IPS-18c (cell line): ENCODE results near the gene CDKN3.
"Not testable (repeated sequence)": the region's sequence is repeated elsewhere in the genome, so short reads cannot be mapped to it uniquely, and the experiment has no call there.

ENCODE experiments used
- H3K4me3 ChIP-seq: 2 replicates; pipeline ENCODE4 v1.7.0; 2013; ENCODE audit warnings: low read depth, mild to moderate bottlenecking, low read length, moderate library complexity; ENCODE audit not compliant: insufficient read depth
- H3K9me3 ChIP-seq: one replicate; pipeline ENCODE4 v1.6.1; 2013; ENCODE audit warnings: mild to moderate bottlenecking, low read length, moderate library complexity; ENCODE audit not compliant: control insufficient read depth, insufficient read depth

CDKN3 gene

DNA sequence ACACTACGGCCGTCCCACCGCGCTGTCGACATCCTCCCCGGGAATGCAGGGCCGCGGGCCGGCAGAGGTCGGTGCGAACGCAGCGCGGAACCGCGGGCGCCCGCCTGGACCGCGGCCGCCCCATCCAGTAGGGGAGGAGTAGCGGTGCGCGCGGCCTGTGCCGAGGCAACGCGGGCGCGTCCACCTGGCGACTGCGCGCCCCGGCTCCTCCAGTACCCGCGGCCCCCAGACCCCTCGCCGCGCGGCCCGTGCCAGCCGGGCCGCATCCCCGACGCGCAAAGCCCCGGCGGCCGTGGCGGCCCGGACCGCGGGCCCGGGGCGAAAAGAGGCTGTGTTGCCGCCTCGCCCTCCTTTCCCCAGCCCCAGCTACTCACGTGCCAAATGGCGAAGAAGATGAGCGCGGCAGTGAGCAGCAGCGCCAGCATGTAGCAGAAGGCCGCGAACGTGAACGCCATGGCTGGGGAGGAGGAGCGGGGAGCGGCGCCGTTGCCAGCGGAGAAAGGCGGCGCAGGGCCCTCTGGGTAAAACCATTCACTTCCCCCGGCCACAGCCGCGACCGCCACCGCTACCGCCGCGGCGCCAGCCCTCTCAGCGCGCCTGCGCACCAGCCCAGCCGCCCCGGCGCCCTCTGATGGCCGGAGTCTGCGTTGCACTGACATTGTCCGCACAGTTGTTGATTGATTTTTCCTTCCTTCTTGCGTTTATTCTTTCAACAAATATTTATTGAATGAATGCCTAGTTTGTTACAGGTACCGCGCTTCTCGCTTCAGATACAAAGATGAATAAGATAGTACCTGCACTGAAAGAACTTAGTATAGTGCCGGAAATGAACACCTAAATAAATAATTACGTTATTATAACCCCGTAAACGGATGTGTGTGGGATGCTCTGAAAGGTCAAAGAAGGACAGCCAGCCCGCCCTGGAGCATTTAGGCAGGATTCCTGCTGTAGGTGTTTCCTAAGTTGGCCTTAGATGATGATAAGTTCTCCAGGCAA is 44.4 kb downstream of the CDKN3 start, which contains the start of gene CNIH1:
CNIH1 (minus strand) TSS at position 502 of the 996 bp plus-strand sequence; CDS start at position 455, 47 bp downstream.
- H3K9me3 ChIP-seq, result no peaks in the 10 kb centered on the region
- H3K4me3 ChIP-seq, result peak within 1 kb of the TSS; percentile 84

DNA sequence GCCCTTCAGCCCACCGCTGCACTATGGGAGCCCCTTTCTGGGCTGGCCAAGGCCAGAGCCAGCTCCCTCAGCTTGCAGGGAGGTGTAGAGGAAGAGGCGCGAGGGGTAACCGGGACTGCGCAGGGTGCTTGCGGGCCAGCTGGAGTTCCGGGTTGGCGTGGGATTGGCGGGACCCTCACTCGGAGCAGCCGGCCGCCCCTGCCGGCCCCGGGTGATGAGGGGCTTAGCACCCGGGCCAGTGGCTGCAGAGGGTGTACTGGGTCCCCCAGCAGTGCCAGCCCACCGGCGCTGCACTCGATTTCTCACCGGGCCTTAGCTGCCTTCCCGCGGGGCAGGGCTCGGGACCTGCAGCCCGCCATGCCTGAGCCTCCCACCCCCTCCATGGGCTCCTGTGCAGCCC is 46.2 kb downstream of the CDKN3 start:
- H3K4me3 ChIP-seq, H3K9me3 ChIP-seq: not testable (repeated sequence)

DNA sequence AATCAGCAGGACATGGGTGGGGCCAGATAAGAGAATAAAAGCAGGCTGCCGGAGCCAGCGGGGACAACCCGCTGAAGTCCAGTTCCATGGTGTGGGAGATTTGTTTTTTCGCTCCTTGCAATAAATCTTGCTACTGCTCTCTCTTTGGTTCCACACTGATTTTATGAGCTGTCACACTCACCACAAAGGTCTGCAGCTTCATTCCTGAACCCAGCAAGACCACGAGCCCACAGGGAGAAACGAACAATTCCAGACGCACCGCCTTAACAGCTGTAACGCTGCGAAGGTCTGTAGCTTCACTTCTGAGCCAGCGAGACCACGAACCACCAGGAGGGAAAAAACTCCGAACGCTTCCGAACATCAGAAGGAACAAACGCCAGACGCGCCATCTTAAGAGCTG is 47.2 kb downstream of the CDKN3 start:
- no peak overlapping the region for H3K4me3 ChIP-seq

DNA sequence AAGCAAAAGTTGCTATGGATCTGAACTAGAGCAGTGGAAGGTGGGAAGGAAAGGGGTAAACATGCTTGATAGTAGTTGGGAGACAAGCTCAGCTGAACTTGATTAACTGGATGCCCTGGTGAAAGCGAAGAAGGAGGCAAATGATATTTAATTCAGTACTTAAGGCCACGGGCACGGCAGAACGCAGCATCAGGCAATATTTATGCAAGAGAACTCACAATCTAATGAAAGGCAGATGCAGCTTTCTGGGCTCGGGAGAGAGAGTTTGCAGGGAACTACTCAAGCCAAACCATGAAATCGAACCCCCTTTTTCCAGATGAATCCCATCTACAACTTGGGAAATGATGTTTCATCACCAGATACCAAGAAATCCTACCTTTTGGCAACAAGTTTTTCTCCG is 47.9 kb downstream of the CDKN3 start:
- Histone ChIP-seq H3K4me3 (no peak overlapping the region), H3K9me3 (no peaks in the 10 kb centered on the region)

More for the DNA sequence above, 47.2 kb downstream of the CDKN3 start:
- H3K9me3 ChIP-seq, result no peaks in the 10 kb centered on the region

DNA sequence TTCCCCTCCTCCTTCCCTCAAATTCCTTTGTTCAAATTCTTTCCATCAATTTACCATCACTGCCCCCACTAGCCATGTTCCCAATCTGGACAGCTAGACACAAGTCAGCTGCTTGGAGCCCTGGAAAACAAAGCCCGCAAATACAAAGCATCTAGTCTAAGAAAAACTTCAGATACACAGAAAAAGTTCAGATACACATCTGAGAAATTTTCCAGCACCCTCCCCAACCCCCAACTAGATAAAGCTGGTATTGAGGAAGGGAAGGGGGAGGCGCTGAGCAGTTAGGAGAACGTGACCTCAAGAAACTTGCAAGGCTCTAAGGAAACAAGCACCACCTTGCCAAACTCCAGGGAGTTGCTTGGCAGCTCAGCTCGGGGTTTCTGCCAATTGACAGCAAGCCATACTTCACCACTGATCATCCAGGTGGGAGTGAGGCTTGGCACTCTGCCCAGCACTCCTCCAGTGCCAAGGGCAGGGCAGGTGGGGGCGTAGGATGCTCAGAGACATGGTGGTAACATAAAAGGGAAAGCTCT is 49.4 kb downstream of the CDKN3 start:
- H3K4me3 ChIP-seq, result no peak overlapping the region
- H3K9me3 ChIP-seq, result no peaks in the 10 kb centered on the region

DNA sequence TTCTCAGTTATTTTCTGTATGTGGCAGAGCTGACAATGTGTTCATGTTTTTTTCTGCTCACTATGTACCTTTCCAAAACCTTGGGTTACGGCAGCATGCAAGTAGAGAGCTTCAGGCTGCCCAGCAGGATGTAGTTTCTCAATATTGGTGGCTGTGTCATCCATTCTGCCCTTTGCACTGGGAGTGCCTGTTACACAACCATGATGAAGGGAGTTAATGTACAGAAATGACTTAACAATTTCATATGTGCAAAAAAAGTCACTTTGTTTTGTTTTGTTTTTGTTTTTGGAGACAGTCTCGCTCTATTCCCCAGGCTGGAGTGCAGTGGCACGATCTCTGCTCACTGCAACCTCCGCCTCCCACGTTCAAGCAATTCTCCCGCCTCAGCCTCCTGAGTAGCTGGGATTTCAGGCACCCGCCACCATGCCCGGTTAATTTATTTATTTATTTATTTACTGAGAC is 50.5 kb downstream of the CDKN3 start:
- no peak overlapping the region for H3K4me3 ChIP-seq
- no peaks in the 10 kb centered on the region for H3K9me3 ChIP-seq

DNA sequence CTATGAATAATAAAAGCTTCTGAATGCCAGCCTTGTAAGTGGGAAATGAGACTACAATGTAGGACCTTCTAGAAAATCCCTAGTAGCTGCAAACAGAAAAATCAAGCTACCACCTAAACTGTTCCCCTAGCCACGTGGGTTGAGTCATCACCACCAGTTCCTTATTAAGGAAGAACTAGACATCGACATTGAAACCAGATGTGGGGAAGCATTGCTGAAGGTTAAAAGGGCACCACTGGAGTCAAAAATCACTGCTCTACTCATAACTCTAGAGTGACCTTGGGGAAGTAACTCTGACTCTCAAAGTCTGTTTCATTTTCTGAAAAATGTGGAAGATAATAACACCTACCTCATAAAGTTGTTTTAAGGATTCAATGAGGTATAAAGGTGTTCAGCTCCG is 53.7 kb downstream of the CDKN3 start:
- H3K9me3 ChIP-seq, result no peaks in the 10 kb centered on the region

DNA sequence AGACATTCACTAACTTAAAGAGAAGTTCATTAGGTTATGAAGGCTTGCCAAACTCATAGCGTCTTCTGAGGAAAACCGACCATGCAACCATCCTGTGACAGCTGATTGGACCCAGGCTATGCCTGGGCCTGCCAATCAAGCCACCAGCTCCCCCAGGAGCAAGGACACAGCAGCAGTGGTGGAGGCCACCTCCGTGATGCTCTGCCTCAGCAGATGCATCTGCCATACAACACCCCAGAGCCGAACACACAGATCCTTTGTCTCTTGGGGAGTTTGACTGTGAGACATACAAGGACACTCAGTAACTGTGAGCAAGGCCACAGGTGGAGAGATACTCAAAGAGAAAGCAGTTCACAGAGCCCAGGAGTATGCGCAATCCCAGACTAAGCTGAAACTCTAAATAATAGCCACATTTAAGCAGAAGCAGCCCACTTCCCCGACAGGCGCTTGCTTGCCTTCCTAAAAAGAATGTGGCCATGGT is 54.4 kb downstream of the CDKN3 start:
- H3K4me3 ChIP-seq, result no peak overlapping the region
- H3K9me3 ChIP-seq, result no peaks in the 10 kb centered on the region

More for the DNA sequence above, 53.7 kb downstream of the CDKN3 start:
- no peak overlapping the region for H3K4me3 ChIP-seq

GRCh38 chr14:54451961-54452360 is 55.2 kb downstream of the CDKN3 start:
- Histone ChIP-seq H3K9me3 (no peaks in the 10 kb centered on the region), H3K4me3 (no peak overlapping the region)

- H3K4me3 ChIP-seq, result no peak overlapping the region
- H3K9me3 ChIP-seq, result no peaks in the 10 kb centered on the region
Observed at GRCh38 chr14:54453252-54453651, 56.4 kb downstream of the CDKN3 start.

- not testable (repeated sequence) for H3K4me3 ChIP-seq, H3K9me3 ChIP-seq
Observed at GRCh38 chr14:54453990-54454389, 57.2 kb downstream of the CDKN3 start.

GRCh38 chr14:54455363-54455762 is 58.6 kb downstream of the CDKN3 start:
- no peak overlapping the region for H3K4me3 ChIP-seq
- peaks cover 5% of the 10 kb centered on the region for H3K9me3 ChIP-seq

DNA sequence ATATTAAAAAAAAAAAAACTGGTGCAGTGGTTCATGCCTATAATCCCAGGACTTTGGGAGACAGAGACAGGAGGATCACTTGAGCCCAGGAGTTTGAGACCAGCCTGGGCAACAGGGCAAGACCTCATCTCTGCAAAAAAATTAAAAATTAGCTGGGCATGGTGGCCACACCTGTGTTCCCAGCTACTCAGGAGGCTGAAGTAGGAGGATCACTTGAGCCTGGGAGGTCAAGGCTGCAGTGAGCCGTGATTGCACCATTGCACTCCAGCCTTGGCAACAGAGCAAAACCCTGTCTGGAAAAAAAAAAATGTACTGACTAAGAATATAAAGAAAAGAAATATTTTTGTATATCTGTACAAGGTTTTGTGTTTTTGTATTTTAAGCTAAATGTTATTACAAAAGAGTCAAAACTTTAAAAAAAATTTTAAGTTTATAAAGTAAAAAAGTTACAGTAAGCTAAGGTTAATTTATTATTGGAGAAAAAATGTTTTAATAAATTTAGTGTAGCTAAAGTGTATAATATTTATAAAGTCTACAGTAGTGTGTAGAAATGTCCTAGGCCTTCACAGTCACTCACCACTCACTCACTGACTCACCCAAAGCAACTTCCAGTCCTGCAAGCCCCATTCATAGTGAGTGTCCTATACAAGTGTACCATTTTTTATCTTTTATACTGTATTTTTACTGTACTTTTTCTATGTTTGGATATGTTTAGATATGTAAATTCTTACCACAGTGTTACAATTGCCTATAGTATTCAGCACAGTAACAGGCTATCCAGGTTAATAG is 60.2 kb downstream of the CDKN3 start:
- H3K9me3 ChIP-seq, H3K4me3 ChIP-seq: not testable (repeated sequence)

DNA sequence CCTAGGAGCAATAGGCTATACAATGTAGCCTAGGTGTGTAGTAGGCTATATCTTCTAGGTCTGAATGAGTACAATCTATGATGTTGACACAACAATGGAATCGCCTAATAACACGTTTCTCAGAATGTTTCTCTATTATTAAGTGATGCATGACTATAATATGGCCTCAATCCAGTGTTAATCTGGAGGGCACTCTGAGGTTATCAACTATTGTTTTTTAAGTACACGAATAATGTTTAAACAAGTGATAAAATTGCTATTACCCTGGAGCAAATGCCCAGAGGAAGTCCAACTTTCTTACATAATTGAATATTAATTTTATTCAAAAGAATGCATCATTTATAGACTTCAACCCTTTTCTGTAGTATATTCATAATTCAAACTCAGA is 60.8 kb downstream of the CDKN3 start:
- Histone ChIP-seq H3K4me3 (no peak overlapping the region), H3K9me3 (peaks cover 5% of the 10 kb centered on the region)

DNA sequence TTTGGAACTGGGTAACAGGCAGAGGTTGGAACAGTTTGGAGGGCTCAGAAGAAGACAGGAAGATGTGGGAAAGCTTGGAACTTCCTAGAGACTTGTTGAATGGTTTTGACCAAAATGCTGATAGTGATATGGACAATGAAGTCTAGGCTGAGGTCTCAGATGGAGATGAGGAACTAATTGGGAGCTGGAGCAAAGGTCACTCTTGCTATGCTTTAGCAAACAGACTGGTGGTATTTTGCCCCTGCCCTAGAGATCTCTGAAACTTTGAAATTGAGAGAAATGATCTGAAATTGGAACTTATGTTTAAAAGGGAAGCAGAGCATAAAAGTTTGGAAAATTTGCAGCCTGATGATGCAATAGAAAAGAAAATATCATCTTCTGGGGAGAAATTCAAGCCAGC is 61.7 kb downstream of the CDKN3 start:
- H3K9me3 ChIP-seq, result not testable (repeated sequence)

DNA sequence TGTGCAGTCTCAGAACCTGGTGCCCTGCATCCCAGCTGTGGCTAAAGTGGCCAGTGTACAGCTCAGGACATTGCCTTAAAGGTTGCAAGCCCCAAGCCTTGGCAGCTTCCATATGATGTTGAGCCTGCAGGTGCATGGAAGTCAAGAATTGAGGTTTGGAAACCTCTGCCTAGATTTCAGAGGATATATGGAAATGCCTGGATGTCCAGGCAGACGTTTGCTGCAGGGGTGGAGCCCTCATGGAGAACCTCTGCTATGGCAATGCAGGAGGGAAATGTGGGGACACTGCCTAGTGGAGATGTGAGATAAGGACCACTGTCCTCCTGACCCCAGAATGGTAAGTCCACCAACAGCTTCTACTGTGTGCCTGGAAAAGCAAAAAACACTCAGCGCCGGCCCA is 62.3 kb downstream of the CDKN3 start:
- Histone ChIP-seq H3K9me3 (peaks cover 5% of the 10 kb centered on the region), H3K4me3 (no peak overlapping the region)

More for the DNA sequence above, 61.7 kb downstream of the CDKN3 start:
- not testable (repeated sequence) for H3K4me3 ChIP-seq

GRCh38 chr14:54462048-54462447 is 65.2 kb downstream of the CDKN3 start:
- no peak overlapping the region for H3K4me3 ChIP-seq
- H3K9me3 ChIP-seq, result peaks cover 5% of the 10 kb centered on the region
